ENCODE results near the gene DGKZ. TPM values are rescaled to one million over a fixed set of nuclear protein-coding genes. Genes with fewer than 3 reads are reported as not detected.
A peak's percentile ranks its signal among the peaks of the same experiment; 100 is the strongest.

DGKZ gene
- total and polyA plus RNA-seq, 2 experiments from 2014 or later: 21.4 to 62.7 TPM

DNA sequence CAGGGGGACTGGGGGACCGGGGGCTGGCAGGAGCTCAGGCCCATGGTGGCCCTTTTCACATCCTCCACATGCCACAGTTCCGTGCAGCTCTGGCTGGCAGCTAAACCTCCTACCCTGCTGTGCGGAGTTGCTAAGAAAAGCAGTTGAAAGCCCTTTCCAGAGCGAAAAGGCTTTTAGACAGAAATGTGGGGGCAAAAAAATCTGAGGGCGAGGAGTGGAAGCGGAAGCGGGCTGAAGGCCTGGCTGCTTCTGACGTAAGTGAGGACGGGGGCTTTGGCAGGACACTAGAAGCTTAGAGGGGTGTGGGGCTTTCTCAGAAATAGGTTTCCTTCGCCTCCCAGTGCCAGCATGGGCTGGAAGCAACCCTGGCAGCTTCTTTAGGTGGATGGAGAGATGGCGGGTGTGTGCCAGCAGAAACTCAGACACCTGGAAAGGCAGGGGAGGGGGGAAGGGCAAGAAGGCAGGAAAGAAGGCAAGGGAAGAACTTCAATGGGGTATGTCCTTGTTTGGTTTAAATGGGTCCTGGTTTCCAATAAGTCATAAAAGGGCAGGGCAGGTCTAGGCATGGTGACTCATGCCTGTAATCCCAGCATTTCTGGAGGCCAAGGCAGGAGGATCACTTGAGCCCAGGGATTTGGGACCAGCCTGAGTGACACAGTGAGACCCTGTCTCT lies 11.2 kb upstream of the DGKZ start:
- no peak overlapping the region for H3K9ac ChIP-seq
- DNase-seq: no peak
- H3K27me3 ChIP-seq (replicated peaks; ENCODE audit: insufficient read depth): peaks cover 14% of the 10 kb centered on the region
- 0 out of 2 replicates have a peak, but pooled peaks cover 4% of the 10 kb centered on the region for H3K4me1 ChIP-seq (ENCODE audit: insufficient read depth)
- in situ Hi-C loops (cut with MboI): no loop called here
- H3K36me3 ChIP-seq (ENCODE audit: low read depth): no peaks in the 10 kb centered on the region
- H3K9me3 ChIP-seq (ENCODE audit: low read depth): no peaks in the 10 kb centered on the region
- H3K4me3 ChIP-seq: no peak overlapping the region
- H3F3A ChIP-seq (ENCODE audit: insufficient read depth): peaks cover 8% of the 10 kb centered on the region; the same call in 1 of the 2 replicates
- H3K27ac ChIP-seq: no peak overlapping the region
- TF ChIP-seq EZH2phosphoT487 (IDR thresholded peaks at IDR 0.05; ENCODE audit: insufficient read depth, low read depth) (no peak), EZH2 (IDR thresholded peaks at IDR 0.05; ENCODE audit: insufficient read depth, poor library complexity, severe bottlenecking) (no peak)
- no peaks in the 10 kb centered on the region for H3K79me2 ChIP-seq (ENCODE audit: insufficient read depth)
- no peak overlapping the region for H3K4me2 ChIP-seq (ENCODE audit: unreplicated experiment)
- 87 to 88% methylated on average over 11 of the region's 11 CpGs for whole genome bisulfite sequencing, 2 experiments (ENCODE audit: low coverage in 1 of 2, low lambda C conversion rate in 2 of 2, missing lambda C conversion rate in 2 of 2)
- no peaks in the 10 kb centered on the region for H3K9me2 ChIP-seq (ENCODE audit: insufficient read depth)
- no peaks in the 10 kb centered on the region for H4K20me1 ChIP-seq (ENCODE audit: insufficient read depth)
- H2AFZ ChIP-seq: no peak overlapping the region

- H3K4me2 ChIP-seq (ENCODE audit: unreplicated experiment): no peak overlapping the region
- no peaks in the 10 kb centered on the region for H3K79me2 ChIP-seq (ENCODE audit: insufficient read depth)
- H4K20me1 ChIP-seq (ENCODE audit: insufficient read depth): no peaks in the 10 kb centered on the region
- peak; percentile 68 for DNase-seq
- H3K36me3 ChIP-seq (ENCODE audit: low read depth): no peaks in the 10 kb centered on the region
- H3F3A ChIP-seq (ENCODE audit: insufficient read depth): peaks cover 2% of the 10 kb centered on the region; the same call in 1 of the 2 replicates
- in situ Hi-C loops (cut with MboI): no loop called here
- no peak overlapping the region for H3K9ac ChIP-seq
- H3K27me3 ChIP-seq (replicated peaks; ENCODE audit: insufficient read depth): peaks cover 10% of the 10 kb centered on the region
- TF ChIP-seq EZH2phosphoT487 (IDR thresholded peaks at IDR 0.05; ENCODE audit: insufficient read depth, low read depth): no peak
- no peak for TF ChIP-seq EZH2 (IDR thresholded peaks at IDR 0.05; ENCODE audit: insufficient read depth, poor library complexity, severe bottlenecking)
- no peak overlapping the region for H2AFZ ChIP-seq
- 0 out of 2 replicates have a peak, but pooled peaks cover 4% of the 10 kb centered on the region for H3K4me1 ChIP-seq (ENCODE audit: insufficient read depth)
- WGBS, 2 experiments (ENCODE audit: low coverage in 1 of 2, low lambda C conversion rate in 2 of 2, missing lambda C conversion rate in 2 of 2): 76 to 79% methylated on average over 12 of the region's 12 CpGs
- no peaks in the 10 kb centered on the region for H3K9me3 ChIP-seq (ENCODE audit: low read depth)
- no peak overlapping the region for H3K4me3 ChIP-seq
- no peaks in the 10 kb centered on the region for H3K9me2 ChIP-seq (ENCODE audit: insufficient read depth)
- H3K27ac ChIP-seq: no peak overlapping the region
These were observed 10.6 kb upstream of the DGKZ start for GRCh38 chr11:46336563-46337180.

- Histone ChIP-seq H2AFZ (no peak overlapping the region), H3F3A (ENCODE audit: insufficient read depth) (no peaks in the 10 kb centered on the region), H3K36me3 (ENCODE audit: low read depth) (no peaks in the 10 kb centered on the region), H4K20me1 (ENCODE audit: insufficient read depth) (no peaks in the 10 kb centered on the region), H3K27me3 (replicated peaks; ENCODE audit: insufficient read depth) (no peaks in the 10 kb centered on the region; the same call in 1 of the 2 replicates), H3K9me3 (ENCODE audit: low read depth) (no peaks in the 10 kb centered on the region), H3K4me1 (ENCODE audit: insufficient read depth) (0 out of 2 replicates have a peak, but pooled peaks cover 4% of the 10 kb centered on the region), H3K4me2 (ENCODE audit: unreplicated experiment) (no peak overlapping the region), H3K9me2 (ENCODE audit: insufficient read depth) (no peaks in the 10 kb centered on the region), H3K79me2 (ENCODE audit: insufficient read depth) (no peaks in the 10 kb centered on the region), H3K27ac (no peak overlapping the region), H3K9ac (no peak overlapping the region), H3K4me3 (no peak overlapping the region)
- WGBS, 2 experiments (ENCODE audit: low coverage in 1 of 2, low lambda C conversion rate in 2 of 2, missing lambda C conversion rate in 2 of 2): 69 to 73% methylated on average over 13 of the region's 13 CpGs
- DNase-seq: no peak
- TF ChIP-seq EZH2 (IDR thresholded peaks at IDR 0.05; ENCODE audit: insufficient read depth, poor library complexity, severe bottlenecking): no peak
- no peak for TF ChIP-seq EZH2phosphoT487 (IDR thresholded peaks at IDR 0.05; ENCODE audit: insufficient read depth, low read depth)
- in situ Hi-C loops (cut with MboI): no loop called here
These were observed 9.5 kb upstream of the DGKZ start for GRCh38 chr11:46337626-46338345.

- WGBS, 2 experiments (ENCODE audit: low coverage in 1 of 2, low lambda C conversion rate in 2 of 2, missing lambda C conversion rate in 2 of 2): 26 to 29% methylated on average over 9 of the region's 9 CpGs
- Histone ChIP-seq H3K9ac (no peak overlapping the region), H3K9me3 (ENCODE audit: low read depth) (no peaks in the 10 kb centered on the region), H3K36me3 (ENCODE audit: low read depth) (no peaks in the 10 kb centered on the region), H3K4me3 (peak overlapping the region; percentile 6; the same call in 1 of the 2 replicates), H2AFZ (peak overlapping the region; percentile 34), H3K27ac (no peak overlapping the region), H4K20me1 (ENCODE audit: insufficient read depth) (no peaks in the 10 kb centered on the region), H3K4me2 (ENCODE audit: unreplicated experiment) (no peak overlapping the region), H3K27me3 (replicated peaks; ENCODE audit: insufficient read depth) (no peaks in the 10 kb centered on the region; the same call in 1 of the 2 replicates), H3K9me2 (ENCODE audit: insufficient read depth) (no peaks in the 10 kb centered on the region), H3F3A (ENCODE audit: insufficient read depth) (no peaks in the 10 kb centered on the region), H3K4me1 (ENCODE audit: insufficient read depth) (0 out of 2 replicates have a peak, but pooled peaks cover 4% of the 10 kb centered on the region), H3K79me2 (ENCODE audit: insufficient read depth) (no peaks in the 10 kb centered on the region)
- no peak for DNase-seq
- in situ Hi-C loops (cut with MboI): no loop called here
- TF ChIP-seq EZH2 (IDR thresholded peaks at IDR 0.05; ENCODE audit: insufficient read depth, poor library complexity, severe bottlenecking) (no peak), EZH2phosphoT487 (IDR thresholded peaks at IDR 0.05; ENCODE audit: insufficient read depth, low read depth) (no peak)
These were observed 8.7 kb upstream of the DGKZ start for GRCh38 chr11:46338636-46338987.

Measured in GM23248 (cell line).